Panc1 (cell line): ENCODE results near the gene EGFR. TPM values are rescaled to one million over a fixed set of nuclear protein-coding genes. Genes with fewer than 3 reads are reported as not detected.
A peak's percentile ranks its signal among the peaks of the same experiment; 100 is the strongest.

ENCODE experiments used
- ATAC-seq: fragments of 200-7000 bp; cut with Tn5 transposase; 2 replicates; pipeline ENCODE4 v1.9.1; 2020; ENCODE audit warnings: mild to moderate bottlenecking, moderate library complexity
- BruUV-seq: library from RNA; stranded (reverse); fragments of 400-500 nt; replicated peaks from 2 replicates; lab custom pipeline; 2021; lab: Mats Ljungman, UMichigan
- CTCF ChIA-PET: fragments of 300-600 bp; sonication (Branson Sonifier 250); formaldehyde crosslinking; loops from one replicate; lab custom pipeline; 2022; ENCODE audit warnings: antibody characterized with exemption; lab: Charles Lee
- POLR2A ChIA-PET: fragments of 300-600 bp; sonication (Branson Sonifier 250); formaldehyde crosslinking; loops from one replicate; lab custom pipeline; 2022; ENCODE audit warnings: antibody characterized with exemption; lab: Charles Lee
- DNase-seq: peaks from one replicate; pipeline ENCODE4 v3.0.0-alpha.2; 2010; ENCODE audit warnings: low read depth, low spot score
- H3K27ac ChIP-seq: 2 replicates; pipeline ENCODE4 v1.5.1; 2011; ENCODE audit warnings: mild to moderate bottlenecking, low read length, inconsistent platforms
- H3K27me3 ChIP-seq: fragments of 200-500 bp; sonication (Bioruptor generic); 2 replicates; pipeline ENCODE4 v1.6.0; 2014; ENCODE audit warnings: low read length, inconsistent platforms; ENCODE audit not compliant: control insufficient read depth, insufficient read depth
- H3K36me3 ChIP-seq: fragments of 200-500 bp; sonication (Bioruptor generic); 2 replicates; pipeline ENCODE4 v1.5.1; 2014; ENCODE audit warnings: inconsistent platforms, mild to moderate bottlenecking, low read length, moderate library complexity; ENCODE audit not compliant: control insufficient read depth, insufficient read depth
- H3K4me1 ChIP-seq: 2 replicates; pipeline ENCODE4 v1.5.1; 2011; ENCODE audit warnings: inconsistent platforms, mild to moderate bottlenecking, low read length, moderate library complexity; ENCODE audit not compliant: control insufficient read depth, insufficient read depth
- H3K4me3 ChIP-seq, 2 experiments: 2 replicates each; pipeline ENCODE4 v1.5.1; 2011 to 2012; ENCODE audit warnings: low read depth in 2 of 2, low read length in 2 of 2, mild to moderate bottlenecking in 2 of 2, inconsistent platforms in 1 of 2, moderate library complexity in 1 of 2
- H3K9me3 ChIP-seq: fragments of 200-500 bp; sonication (Bioruptor generic); 2 replicates; pipeline ENCODE4 v1.5.1; 2014; ENCODE audit warnings: low read depth, mild to moderate bottlenecking, inconsistent platforms, low read length, moderate library complexity; ENCODE audit not compliant: control insufficient read depth, insufficient read depth
- SIN3A ChIP-seq: IDR thresholded peaks from 2 replicates; pipeline ENCODE4 v1.6.1; 2012; ENCODE audit warnings: low read depth, mild to moderate bottlenecking, low read length, moderate library complexity, borderline replicate concordance; ENCODE audit not compliant: insufficient read depth
- TCF7L2 ChIP-seq: IDR thresholded peaks from 2 replicates; pipeline ENCODE4 v1.6.1; 2011; ENCODE audit warnings: mild to moderate bottlenecking, low read depth, low read length, inconsistent platforms
- in situ Hi-C: cut with HindIII; loops from 2 replicates; pipeline ENCODE4 v1.10.0; 2016; ENCODE audit warnings: low sequenced_read_pairs, low pct_unique_long_range_greater_than_20kb
- intact Hi-C: fragments of 100-400 bp; cut with micrococcal nuclease; formaldehyde crosslinking; loops from one replicate; pipeline ENCODE4 v1.10.0; 2022; ENCODE audit not compliant: unreplicated experiment
- total RNA-seq: library from RNA; stranded (reverse); gene quantifications from one replicate; pipeline ENCODE4 v1.2.1, GENCODE V29; 2021; ENCODE audit not compliant: unreplicated experiment
- TF ChIP-seq, protein P1 (sequence below): fragments of 450-650 bp; IDR thresholded peaks from 2 replicates; pipeline ENCODE4 v1.5.1; 2017; ENCODE audit warnings: mild to moderate bottlenecking

Gene EGFR
- total RNA-seq, 1 experiment from 2014 or later: 156 TPM

GRCh38 chr7:55174856-55175255, 156.0 kb downstream of the EGFR start:
- in situ Hi-C loops: no loop called here
- Histone ChIP-seq H3K36me3 (peaks cover 43% of the 10 kb centered on the region), H3K4me1 (0 out of 2 replicates have a peak, but pooled peaks cover 5% of the 10 kb centered on the region), H3K27me3 (no peaks in the 10 kb centered on the region), H3K4me3 (no peak overlapping the region), H3K27ac (no peak overlapping the region), H3K9me3 (no peaks in the 10 kb centered on the region)
- ChIA-PET POLR2A (no interaction called here), CTCF (no interaction called here)
- TF ChIP-seq, protein P1, sequence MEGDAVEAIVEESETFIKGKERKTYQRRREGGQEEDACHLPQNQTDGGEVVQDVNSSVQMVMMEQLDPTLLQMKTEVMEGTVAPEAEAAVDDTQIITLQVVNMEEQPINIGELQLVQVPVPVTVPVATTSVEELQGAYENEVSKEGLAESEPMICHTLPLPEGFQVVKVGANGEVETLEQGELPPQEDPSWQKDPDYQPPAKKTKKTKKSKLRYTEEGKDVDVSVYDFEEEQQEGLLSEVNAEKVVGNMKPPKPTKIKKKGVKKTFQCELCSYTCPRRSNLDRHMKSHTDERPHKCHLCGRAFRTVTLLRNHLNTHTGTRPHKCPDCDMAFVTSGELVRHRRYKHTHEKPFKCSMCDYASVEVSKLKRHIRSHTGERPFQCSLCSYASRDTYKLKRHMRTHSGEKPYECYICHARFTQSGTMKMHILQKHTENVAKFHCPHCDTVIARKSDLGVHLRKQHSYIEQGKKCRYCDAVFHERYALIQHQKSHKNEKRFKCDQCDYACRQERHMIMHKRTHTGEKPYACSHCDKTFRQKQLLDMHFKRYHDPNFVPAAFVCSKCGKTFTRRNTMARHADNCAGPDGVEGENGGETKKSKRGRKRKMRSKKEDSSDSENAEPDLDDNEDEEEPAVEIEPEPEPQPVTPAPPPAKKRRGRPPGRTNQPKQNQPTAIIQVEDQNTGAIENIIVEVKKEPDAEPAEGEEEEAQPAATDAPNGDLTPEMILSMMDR: no peak
- intact Hi-C loops: no loop called here
- no TSS peak for BruUV-seq
- DNase-seq (no peak), ATAC-seq (no peak)

DNA sequence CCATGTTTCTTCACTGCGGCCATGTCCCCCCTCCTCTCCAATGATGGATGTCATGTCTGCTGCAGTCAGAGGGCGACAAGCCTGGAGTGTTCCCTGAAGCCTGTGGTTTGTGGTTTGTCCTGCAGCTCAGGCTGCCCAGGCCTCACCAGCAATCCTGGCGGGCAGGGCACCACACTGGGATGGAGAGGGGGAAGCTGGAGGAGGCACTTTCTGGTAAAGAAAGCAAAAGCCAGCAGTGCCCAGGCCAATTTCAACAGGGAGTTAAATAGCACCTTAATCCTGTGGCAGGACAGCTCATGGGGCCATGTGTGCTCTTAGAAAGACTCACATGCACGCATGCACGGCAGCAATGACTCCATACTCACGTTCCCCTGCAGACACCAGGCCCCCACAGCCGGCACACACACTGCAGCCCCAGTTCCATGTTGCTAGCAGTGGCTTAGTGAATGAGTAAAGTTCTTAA, 158.3 kb downstream of the EGFR start:
- Histone ChIP-seq H3K4me3 (no peak overlapping the region), H3K36me3 (peaks cover 39% of the 10 kb centered on the region), H3K4me1 (0 out of 2 replicates have a peak, but pooled peaks cover 5% of the 10 kb centered on the region), H3K9me3 (no peaks in the 10 kb centered on the region), H3K27ac (no peak overlapping the region), H3K27me3 (no peaks in the 10 kb centered on the region)
- TF ChIP-seq TCF7L2 (no peak), SIN3A (no peak)
- TF ChIP-seq, protein P1: no peak
- ATAC-seq (no peak), DNase-seq (no peak)
- ChIA-PET CTCF (no interaction called here), POLR2A (no interaction called here)
- in situ Hi-C loops: no loop called here
- BruUV-seq: no TSS peak
- intact Hi-C loops: no loop called here

GRCh38 chr7:55177589-55178261, 158.9 kb downstream of the EGFR start:
- Histone ChIP-seq H3K4me1 (0 out of 2 replicates have a peak, but pooled peaks cover 5% of the 10 kb centered on the region), H3K27ac (no peak overlapping the region), H3K36me3 (peaks cover 36% of the 10 kb centered on the region), H3K9me3 (no peaks in the 10 kb centered on the region), H3K27me3 (no peaks in the 10 kb centered on the region), H3K4me3 (no peak overlapping the region)
- CTCF ChIA-PET: no interaction called here
- POLR2A ChIA-PET: no interaction called here
- TF ChIP-seq TCF7L2: no peak
- DNase-seq (no peak), ATAC-seq (peak; percentile 51; the same call in 1 of the 2 replicates)
- intact Hi-C loops: no loop called here
- no TSS peak for BruUV-seq
- in situ Hi-C loops: no loop called here
